ENCODE data around the gene ERN2. TPM values are rescaled to one million over a fixed set of nuclear protein-coding genes. Genes with fewer than 3 reads are reported as not detected.

ERN2 gene
- total and polyA plus RNA-seq, 9 of the 15 experiments (the other 6 are each of a cell fraction or from before 2014, with no cell fraction given) = 0.07 to 1.5 (median 0.51) TPM; not detected in 3

GRCh38 chr16:23678430-23679273 lies 34.4 kb downstream of the ERN2 start, which contains the start of gene PLK1 (continued):
- TF ChIP-seq CC2D1A (IDR thresholded peaks at IDR 0.05) (peak; percentile 97), NFYB (IDR thresholded peaks at IDR 0.05; ENCODE audit: extremely low read depth, insufficient read length) (peak; percentile 36), REST (IDR thresholded peaks at IDR 0.05; ENCODE audit: borderline replicate concordance) (peak; percentile 99), REST (CRISPR knock-in tag; IDR thresholded peaks at IDR 0.05; ENCODE audit: low read depth) (no peak), CHD4 (IDR thresholded peaks at IDR 0.05; ENCODE audit: insufficient read depth, insufficient replicate concordance, low read depth, low read length, poor library complexity, severe bottlenecking) (no peak), ZNF431 (CRISPR knock-in tag; IDR thresholded peaks at IDR 0.05) (peak; percentile 53; the same call in 1 of the 2 replicates), FOXM1 (IDR thresholded peaks at IDR 0.05; ENCODE audit: low read depth) (peak; percentile 100), FOXM1 (CRISPR knock-in tag; IDR thresholded peaks at IDR 0.05; ENCODE audit: low read depth) (peak; percentile 99), RBM14 (IDR thresholded peaks at IDR 0.05; ENCODE audit: borderline replicate concordance, insufficient read depth, low read depth, low read length) (0 out of 2 replicates have a peak, but pooled peaks have one; percentile 79), FOXJ2 (tag; IDR thresholded peaks at IDR 0.05) (no peak), ERF (CRISPR knock-in tag; IDR thresholded peaks at IDR 0.05) (no peak), BRF1 (IDR thresholded peaks at IDR 0.05; ENCODE audit: borderline replicate concordance, extremely low read depth, insufficient read length) (no peak), ZNF583 (CRISPR knock-in tag; IDR thresholded peaks at IDR 0.05) (0 out of 2 replicates have a peak, but pooled peaks have one; percentile 50), RBBP5 (IDR thresholded peaks at IDR 0.05; ENCODE audit: borderline replicate concordance, insufficient read depth, low read length, poor library complexity, severe bottlenecking) (peak; percentile 75), MTA2 (IDR thresholded peaks at IDR 0.05; ENCODE audit: low read depth) (no peak), ZNF143 (CRISPR knock-in tag; IDR thresholded peaks at IDR 0.05) (peak; percentile 85), SIN3B (IDR thresholded peaks at IDR 0.05; ENCODE audit: low read depth) (0 out of 2 replicates have a peak, but pooled peaks have one; percentile 27), ZFPM2 (CRISPR knock-in tag; IDR thresholded peaks at IDR 0.05) (no peak), FIP1L1 (IDR thresholded peaks at IDR 0.05; ENCODE audit: low read depth, low read length, poor library complexity, severe bottlenecking) (peak; percentile 85), EP400 (IDR thresholded peaks at IDR 0.05) (peak; percentile 98), FOXP1 (CRISPR knock-in tag; IDR thresholded peaks at IDR 0.05) (no peak)
